UCSD-AML1 (cell line): Measurements from ENCODE around the gene CNR2.
"Not testable (repeated sequence)": the region's sequence is repeated elsewhere in the genome, so short reads cannot be mapped to it uniquely, and the experiment has no call there.

ENCODE experiments used
- DNase-seq: peaks from one replicate; lab custom pipeline; 2025; ENCODE audit not compliant: unreplicated experiment; lab: John Stamatoyannopoulos, UW

The CNR2 gene

GRCh38 chr1:23913212-23913880 lies at the start of gene CNR2:
TSS of gene CNR2 (minus strand) at chr1:23913362. CDS start at chr1:23875617, 37,745 bp downstream.
- peak; percentile 52 for DNase-seq

- no peak for DNase-seq
Measured at GRCh38 chr1:23960291-23961020, 47.3 kb upstream of the CNR2 start.

- DNase-seq, result peak; percentile 95
Measured at GRCh38 chr1:23959461-23960290, 46.5 kb upstream of the CNR2 start, which contains the start of gene PNRC2. TSS of gene PNRC2 (plus strand) at chr1:23959828. CDS start at chr1:23961458, 1,630 bp downstream.

GRCh38 chr1:23958810-23959460 lies 45.8 kb upstream of the CNR2 start:
- DNase-seq, result peak; percentile 93

GRCh38 chr1:23958040-23958809 lies 45.1 kb upstream of the CNR2 start:
- DNase-seq, result not testable (repeated sequence)

GRCh38 chr1:23957096-23957495 lies 43.9 kb upstream of the CNR2 start:
- DNase-seq, result no peak

GRCh38 chr1:23953020-23953419 lies 39.9 kb upstream of the CNR2 start:
- DNase-seq, result no peak

GRCh38 chr1:23947366-23947765 lies 34.2 kb upstream of the CNR2 start:
- no peak for DNase-seq

- no peak for DNase-seq
Measured at GRCh38 chr1:23936481-23937176, 23.5 kb upstream of the CNR2 start.

- no peak for DNase-seq
Measured at GRCh38 chr1:23931491-23931880, 18.3 kb upstream of the CNR2 start.

- DNase-seq, result no peak
Measured at GRCh38 chr1:23930861-23931490, 17.8 kb upstream of the CNR2 start.

- no peak for DNase-seq
Measured at GRCh38 chr1:23930270-23930669, 17.1 kb upstream of the CNR2 start.

GRCh38 chr1:23928789-23929188 lies 15.6 kb upstream of the CNR2 start:
- no peak for DNase-seq

- DNase-seq, result no peak
Measured at GRCh38 chr1:23927097-23927496, 13.9 kb upstream of the CNR2 start.

GRCh38 chr1:23925279-23925678 lies 12.1 kb upstream of the CNR2 start:
- no peak for DNase-seq

GRCh38 chr1:23924601-23925000 lies 11.4 kb upstream of the CNR2 start:
- no peak for DNase-seq

- DNase-seq, result no peak
Measured at GRCh38 chr1:23923592-23924499, 10.7 kb upstream of the CNR2 start.

- DNase-seq, result no peak
Measured at GRCh38 chr1:23922321-23922943, 9.3 kb upstream of the CNR2 start.
